GM12878 (cell line): Measurements from ENCODE around the gene NAA10. TPM values are rescaled to one million over a fixed set of nuclear protein-coding genes. Genes with fewer than 3 reads are reported as not detected.

Experiments
- ATAC-seq: fragments of 200-7000 bp; cut with Tn5 transposase; 3 replicates; pipeline ENCODE4 v1.9.1; 2020; ENCODE audit warnings: mild to moderate bottlenecking, moderate library complexity
- BruUV-seq: library from RNA; stranded (reverse); fragments of 400-500 nt; replicated peaks from 2 replicates; lab custom pipeline; 2021; lab: Mats Ljungman, UMichigan
- CTCF ChIA-PET: fragments of 300-600 bp; sonication (Branson Sonifier 250); formaldehyde crosslinking; extraction: SDS; loops from one replicate; lab custom pipeline; 2021; ENCODE audit warnings: inconsistent platforms; lab: Yijun Ruan, JAX
- POLR2A ChIA-PET: fragments of 350-600 bp; formaldehyde crosslinking; extraction: SDS; loops from one replicate; lab custom pipeline; 2021; ENCODE audit warnings: inconsistent platforms; lab: Charles Lee
- RAD21 ChIA-PET: fragments of 300-600 bp; sonication (Branson Sonifier 250); formaldehyde crosslinking; loops from one replicate; lab custom pipeline; 2023; ENCODE audit warnings: antibody characterized with exemption; ENCODE audit not compliant: unreplicated experiment; lab: Charles Lee
- SMC1A ChIA-PET: fragments of 300-600 bp; sonication (Branson Sonifier 250); formaldehyde crosslinking; loops from one replicate; lab custom pipeline; 2023; ENCODE audit not compliant: unreplicated experiment, uncharacterized antibody; lab: Charles Lee
- DNase-seq: peaks from one replicate; pipeline ENCODE4 v3.0.0-alpha.2; 2011; ENCODE audit warnings: low read depth, low spot score
- FAIRE-seq: peaks from 3 replicates; lab custom pipeline; 2011; peaks lifted over from hg19 to GRCh38; lab: Jason Lieb, UNC
- H2AFZ ChIP-seq: 2 replicates; pipeline ENCODE4 v1.6.0; 2011; ENCODE audit warnings: low read depth, low read length, control low read depth; ENCODE audit not compliant: control insufficient read depth
- H3K27ac ChIP-seq: 2 replicates; pipeline ENCODE4 v1.5.1; 2011; ENCODE audit warnings: control low read depth; ENCODE audit not compliant: control insufficient read depth, insufficient read depth
- H3K27me3 ChIP-seq, 2 experiments: replicated peaks in 1 of 2; 2 replicates each; pipeline versions ENCODE4 v1.6.0 to v1.6.1; 2011; ENCODE audit warnings: low read length in 1 of 2; ENCODE audit not compliant: control insufficient read depth in 2 of 2, insufficient read depth in 2 of 2
- H3K36me3 ChIP-seq, 2 experiments: 2 replicates each; pipeline ENCODE4 v1.5.1; 2011; ENCODE audit warnings: low read length in 1 of 2; ENCODE audit not compliant: control insufficient read depth in 2 of 2, insufficient read depth in 2 of 2
- H3K4me1 ChIP-seq: 2 replicates; pipeline ENCODE4 v1.6.1; 2011; ENCODE audit warnings: mild to moderate bottlenecking, low read length, moderate library complexity, mixed read lengths; ENCODE audit not compliant: control insufficient read depth, insufficient read depth
- H3K4me2 ChIP-seq: 2 replicates; pipeline ENCODE4 v1.6.0; 2011; ENCODE audit warnings: control low read depth; ENCODE audit not compliant: control insufficient read depth, insufficient read depth
- H3K4me3 ChIP-seq: fragments of 200-600 bp; sonication (generic); 2 replicates; pipeline ENCODE4 v1.5.1; 2016
- H3K79me2 ChIP-seq: 2 replicates; pipeline ENCODE4 v1.6.0; 2011; ENCODE audit warnings: low read length; ENCODE audit not compliant: control insufficient read depth, insufficient read depth
- H3K9ac ChIP-seq: 2 replicates; pipeline ENCODE4 v1.8.0; 2011; ENCODE audit warnings: low read length, control low read depth, mixed read lengths; ENCODE audit not compliant: control insufficient read depth, insufficient read depth
- H3K9me3 ChIP-seq: replicated peaks from 3 replicates; pipeline ENCODE4 v1.5.1; 2011; ENCODE audit warnings: mild to moderate bottlenecking, low read length; ENCODE audit not compliant: control insufficient read depth, insufficient read depth
- H4K20me1 ChIP-seq: 2 replicates; pipeline ENCODE4 v1.6.0; 2011; ENCODE audit not compliant: control insufficient read depth, insufficient read depth
- DPF2 ChIP-seq: fragments of 450-650 bp; IDR thresholded peaks from 2 replicates; pipeline ENCODE4 v1.6.1; 2017; ENCODE audit warnings: mild to moderate bottlenecking
- MTA3 ChIP-seq: IDR thresholded peaks from 2 replicates; pipeline ENCODE4 v1.6.1; 2012; ENCODE audit warnings: low read length, inconsistent platforms, borderline replicate concordance
- POLR2A ChIP-seq: IDR thresholded peaks from 2 replicates; pipeline ENCODE4 v1.6.1; 2011; ENCODE audit warnings: low read depth, mild to moderate bottlenecking, low read length
- ZBED1 ChIP-seq: IDR thresholded peaks from 2 replicates; pipeline ENCODE4 v1.6.1; 2016; ENCODE audit warnings: borderline replicate concordance
- WGBS: methylation state at CpG from one replicate; pipeline ENCODE4 v1.1.6; 2016; ENCODE audit warnings: low lambda C conversion rate; ENCODE audit not compliant: insufficient replicate concordance, insufficient coverage; ENCODE audit errors: missing lambda C conversion rate; 5-methylcytosine and 5-hydroxymethylcytosine counted together
- in situ Hi-C: fragments of 300-500 bp; cut with MboI; formaldehyde crosslinking; loops from 9 replicates; pipeline ENCODE4 v1.14.3; 2018; ENCODE audit warnings: mixed read lengths
- intact Hi-C: fragments of 100-400 bp; cut with micrococcal nuclease; formaldehyde crosslinking; loops from one replicate; pipeline ENCODE4 v1.14.2; 2022; ENCODE audit not compliant: unreplicated experiment
- polyA plus RNA-seq, 11 experiments: library from polyadenylated mRNA; depleted of rRNA in 4 of 11; unstranded in 6 of 11; stranded (reverse) in 5 of 11; fragments of >200 nt; fragmentation: Nextera tagmentation in 4 of 11; fragmentation: Illumina TruSeq in 1 of 11; extraction: Ambion mirVana in 4 of 11; extraction: Trizol in 1 of 11; gene quantifications; 1 replicate in 1 of 11; 2 replicates in 10 of 11; pipeline versions ENCODE4 v1.2.1 to v1.2.3, GENCODE V29; 2011 to 2016; ENCODE audit warnings: inconsistent platforms in 2 of 11, missing spikeins in 2 of 11, low read depth in 1 of 11
- total RNA-seq, 4 experiments: library from RNA; depleted of rRNA in 3 of 4; stranded (reverse); fragments of >200 nt in 3 of 4; fragmentation: Illumina TruSeq in 1 of 4; extraction: Trizol in 1 of 4; gene quantifications; 2 replicates each; pipeline versions ENCODE4 v1.2.1 to v1.2.3, GENCODE V29; 2013 to 2021
- TF ChIP-seq, protein P1 (sequence below), 3 experiments: IDR thresholded peaks in 2 of 3; conservative IDR thresholded peaks in 1 of 3; 2 replicates each; pipeline ENCODE4 v1.5.1; 2011; ENCODE audit warnings: low read depth in 3 of 3, low read length in 3 of 3, mild to moderate bottlenecking in 3 of 3, control low read depth in 2 of 3, moderate library complexity in 2 of 3, inconsistent platforms in 1 of 3, mixed read lengths in 1 of 3; ENCODE audit not compliant: control insufficient read depth in 2 of 3, insufficient read depth in 1 of 3; ENCODE audit errors: extremely low read depth in 1 of 3

NAA10 gene
- total and polyA plus RNA-seq, 10 of the 15 experiments (the other 5 are each of a cell fraction or from before 2014, with no cell fraction given), result 7.9 to 212 (median 98.9) TPM

DNA sequence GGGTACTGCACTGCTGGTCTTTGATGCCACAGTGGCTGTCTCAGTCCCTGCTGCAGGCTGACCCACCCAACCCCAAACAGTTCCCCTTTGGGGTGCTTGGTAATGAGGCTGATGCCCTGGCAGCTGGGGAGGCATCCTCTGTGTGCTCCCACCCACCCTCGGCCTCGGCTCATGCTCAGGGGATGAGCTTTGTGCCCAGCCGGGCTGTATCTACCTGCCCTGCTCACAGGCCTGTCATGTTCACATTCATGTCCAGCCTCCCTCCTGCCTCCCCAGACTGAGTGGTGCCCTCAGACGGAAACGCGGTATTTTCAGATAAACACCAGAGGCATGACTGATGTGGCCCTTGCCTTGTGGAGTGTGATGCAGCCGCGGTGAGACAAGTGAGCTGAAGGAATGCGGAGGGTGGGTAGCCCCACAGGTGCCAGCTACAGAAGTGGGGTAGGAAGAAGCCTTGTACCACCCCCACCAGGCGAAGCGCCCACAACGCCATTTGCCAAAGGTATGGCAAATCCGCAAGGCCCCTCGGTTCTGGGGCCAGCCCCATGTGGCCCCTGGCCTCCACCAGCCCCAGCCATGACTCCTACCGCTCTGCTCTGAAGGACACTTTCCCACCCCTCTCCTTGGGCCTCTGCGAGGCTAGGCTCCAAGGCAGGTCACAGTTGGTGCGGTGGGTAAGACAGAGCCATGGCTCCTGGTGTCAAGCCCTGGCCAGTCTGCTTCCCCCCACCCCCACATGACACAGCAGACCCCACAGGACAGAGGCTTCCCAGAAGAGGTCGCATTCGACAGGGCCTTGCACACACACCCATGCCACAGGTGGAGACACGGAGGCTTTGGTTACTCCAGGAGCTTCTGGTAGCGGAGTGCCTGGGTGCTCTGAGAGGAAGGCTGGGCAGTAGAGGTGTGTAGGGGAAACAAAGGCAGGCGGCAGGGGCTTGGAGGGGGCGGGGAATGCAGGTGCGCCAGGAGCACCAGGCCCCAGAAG, 11.4 kb upstream of the NAA10 start:
- no peak for ATAC-seq
- in situ Hi-C loops, result no loop called here
- intact Hi-C loops, result loop anchor here (5.0 kb wide), 1 partner anchor 989 kb away; no protein-coding TSS in a partner anchor

More for the DNA sequence above, 11.4 kb upstream of the NAA10 start:
- Histone ChIP-seq H4K20me1 (no peaks in the 10 kb centered on the region), H3K4me2 (no peak overlapping the region), H3K27me3 (no peaks in the 10 kb centered on the region), H3K9me3 (no peaks in the 10 kb centered on the region), H3K79me2 (no peaks in the 10 kb centered on the region), H3K27ac (no peak overlapping the region), H3K4me1 (no peaks in the 10 kb centered on the region), H3K9ac (no peak overlapping the region), H3K36me3 (peaks cover 0 to 16% of the 10 kb centered on the region in 2 experiments; a peak in 3 of 4 replicates), H2AFZ (no peak overlapping the region), H3K4me3 (no peak overlapping the region)
- FAIRE-seq (no peak), DNase-seq (no peak)
- TF ChIP-seq, protein P1, sequence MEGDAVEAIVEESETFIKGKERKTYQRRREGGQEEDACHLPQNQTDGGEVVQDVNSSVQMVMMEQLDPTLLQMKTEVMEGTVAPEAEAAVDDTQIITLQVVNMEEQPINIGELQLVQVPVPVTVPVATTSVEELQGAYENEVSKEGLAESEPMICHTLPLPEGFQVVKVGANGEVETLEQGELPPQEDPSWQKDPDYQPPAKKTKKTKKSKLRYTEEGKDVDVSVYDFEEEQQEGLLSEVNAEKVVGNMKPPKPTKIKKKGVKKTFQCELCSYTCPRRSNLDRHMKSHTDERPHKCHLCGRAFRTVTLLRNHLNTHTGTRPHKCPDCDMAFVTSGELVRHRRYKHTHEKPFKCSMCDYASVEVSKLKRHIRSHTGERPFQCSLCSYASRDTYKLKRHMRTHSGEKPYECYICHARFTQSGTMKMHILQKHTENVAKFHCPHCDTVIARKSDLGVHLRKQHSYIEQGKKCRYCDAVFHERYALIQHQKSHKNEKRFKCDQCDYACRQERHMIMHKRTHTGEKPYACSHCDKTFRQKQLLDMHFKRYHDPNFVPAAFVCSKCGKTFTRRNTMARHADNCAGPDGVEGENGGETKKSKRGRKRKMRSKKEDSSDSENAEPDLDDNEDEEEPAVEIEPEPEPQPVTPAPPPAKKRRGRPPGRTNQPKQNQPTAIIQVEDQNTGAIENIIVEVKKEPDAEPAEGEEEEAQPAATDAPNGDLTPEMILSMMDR (IDR thresholded peaks at IDR 0.05 in 2 of 3, conservative IDR thresholded peaks at IDR 0.05 in 1 of 3; ENCODE audit: control insufficient read depth in 2 of 3, extremely low read depth in 1 of 3, insufficient read depth in 1 of 3, low read depth in 3 of 3, low read length in 3 of 3), result no peak
- TF ChIP-seq ZBED1 (no peak), DPF2 (no peak), MTA3 (peak; percentile 37; the same call in 1 of the 2 replicates), POLR2A (peak; percentile 57)
- SMC1A ChIA-PET, result interaction anchor here (0.8 to 6.5 kb wide), 4 partner anchors 21 to 192 kb away, joined by 3 to 61 read pairs (median 4); partner anchors contain the start of gene ARHGAP4
- POLR2A ChIA-PET, result interaction anchor here (1.3 kb wide), 1 partner anchor 18 kb away, joined by 3 read pairs; no protein-coding TSS in a partner anchor
- WGBS, result 89% methylated on average over 24 of the region's 24 CpGs
- no TSS peak for BruUV-seq
- RAD21 ChIA-PET, result interaction anchor here (0.6 to 4.6 kb wide), 8 partner anchors 18 to 182 kb away, joined by 3 to 59 read pairs (median 5); partner anchors contain the start of gene ARHGAP4
- CTCF ChIA-PET, result interaction anchor here (0.9 to 8.7 kb wide), 22 partner anchors 8 to 183 kb away, joined by 3 to 172 read pairs (median 6); partner anchors contain the start of genes ARHGAP4, HCFC1, IDH3G and NAA10
